Small intestine (tissue), 7 donors: ENCODE data around the gene GALR2. TPM values are rescaled to one million over a fixed set of nuclear protein-coding genes. Genes with fewer than 3 reads are reported as not detected.

Source experiments
- DNase-seq, 2 donors: peaks; one replicate each; pipeline versions ENCODE4 v3.0.0 to v3.0.0-alpha.2; 2013
- FAIRE-seq: peaks from 2 replicates; lab custom pipeline; 2012; peaks lifted over from hg19 to GRCh38; lab: Jason Lieb, UNC
- H3K27ac ChIP-seq, 3 donors: one replicate each; pipeline ENCODE4 v1.5.1; 2013; ENCODE audit warnings: low read length in 2 of 3, mild to moderate bottlenecking in 2 of 3, control low read depth in 1 of 3, inconsistent platforms in 1 of 3, low read depth in 1 of 3, moderate library complexity in 1 of 3
- H3K27me3 ChIP-seq, 3 donors: one replicate each; pipeline ENCODE4 v1.6.1; 2013; ENCODE audit warnings: low read length in 3 of 3, inconsistent platforms in 1 of 3; ENCODE audit not compliant: control insufficient read depth in 3 of 3, insufficient read depth in 3 of 3
- H3K36me3 ChIP-seq, 3 donors: one replicate each; pipeline ENCODE4 v1.6.1; 2013; ENCODE audit warnings: low read length in 3 of 3, inconsistent platforms in 1 of 3, low read depth in 1 of 3, mild to moderate bottlenecking in 1 of 3, moderate library complexity in 1 of 3; ENCODE audit not compliant: control insufficient read depth in 3 of 3, insufficient read depth in 2 of 3
- H3K4me1 ChIP-seq, 3 donors: one replicate each; pipeline ENCODE4 v1.6.1; 2013; ENCODE audit warnings: low read length in 2 of 3, inconsistent platforms in 1 of 3, low read depth in 1 of 3, mild to moderate bottlenecking in 1 of 3, moderate library complexity in 1 of 3; ENCODE audit not compliant: control insufficient read depth in 3 of 3, insufficient read depth in 2 of 3
- H3K4me3 ChIP-seq, 3 donors: one replicate each; pipeline ENCODE4 v1.5.1; 2013; ENCODE audit warnings: low read length in 3 of 3, control low read depth in 1 of 3, inconsistent platforms in 1 of 3, low read depth in 1 of 3, mild to moderate bottlenecking in 1 of 3, moderate library complexity in 1 of 3
- H3K9me3 ChIP-seq, 2 donors: one replicate each; pipeline ENCODE4 v1.6.1; 2013; ENCODE audit warnings: low read depth in 1 of 2, low read length in 1 of 2; ENCODE audit not compliant: control insufficient read depth in 2 of 2, insufficient read depth in 1 of 2
- WGBS, 3 donors: extraction: QIAGEN DNeasy Blood & Tissue Kit; methylation state at CpG; one replicate each; pipeline ENCODE4 v1.1.7; 2013; 5-methylcytosine and 5-hydroxymethylcytosine counted together
- polyA plus RNA-seq, 4 donors: library from polyadenylated mRNA; stranded (reverse) in 3 of 4; unstranded in 1 of 4; fragments of 200-250 nt in 3 of 4; fragments of 120-200 nt in 1 of 4; gene quantifications; one replicate each; pipeline versions ENCODE4 v1.2.1 to v1.2.3, GENCODE V29; 2013
- donor health status: healthy with polysubstance abuse.
- donor health status: control.
- donor health status: control.
- donor health status: Bipolar disorder and iron deficiency.
- donor health status: healthy.

The GALR2 gene
- polyA plus RNA-seq, 4 donors = 0.25 to 0.54 TPM; not detected in 2

- Histone ChIP-seq H3K27ac (peak overlapping the region in 2 of 3 donors; percentile 76 to 81), H3K27me3 (no peaks in the 10 kb centered on the region), H3K9me3 (no peaks in the 10 kb centered on the region), H3K4me3 (peak overlapping the region; percentile 16 to 97 (median 81)), H3K36me3 (peaks cover 0 to 22% (median 5%) of the 10 kb centered on the region in 3 donors), H3K4me1 (peaks cover 0 to 21% (median 5%) of the 10 kb centered on the region in 3 donors)
- DNase-seq = no peak
- WGBS, 3 donors = 83 to 87% (median 84%) methylated on average over 29 of the region's 29 CpGs
- no peak for FAIRE-seq
These were observed 29.7 kb downstream of the GALR2 start for GRCh38 chr17:76104140-76104895.

GRCh38 chr17:76104896-76105231 is 30.3 kb downstream of the GALR2 start:
- Histone ChIP-seq H3K27ac (peak overlapping the region in 1 of 3 donors; percentile 16), H3K9me3 (no peaks in the 10 kb centered on the region), H3K27me3 (no peaks in the 10 kb centered on the region), H3K4me1 (peaks cover 0 to 21% (median 5%) of the 10 kb centered on the region in 3 donors), H3K4me3 (no peak overlapping the region), H3K36me3 (peaks cover 0 to 20% (median 4%) of the 10 kb centered on the region in 3 donors)
- FAIRE-seq = no peak
- WGBS, 3 donors = 69 to 77% (median 76%) methylated on average over 5 of the region's 5 CpGs
- DNase-seq = peak in 1 of 2 donors; percentile 34

GRCh38 chr17:76106703-76107102 is 32.1 kb downstream of the GALR2 start:
- Histone ChIP-seq H3K4me3 (no peak overlapping the region), H3K36me3 (peaks cover 0 to 4% (median 0%) of the 10 kb centered on the region in 3 donors), H3K27me3 (no peaks in the 10 kb centered on the region), H3K4me1 (peaks cover 0 to 21% (median 5%) of the 10 kb centered on the region in 3 donors), H3K9me3 (no peaks in the 10 kb centered on the region), H3K27ac (peak overlapping the region in 1 of 3 donors; percentile 4)
- DNase-seq (no peak), FAIRE-seq (no peak)
- 67 to 76% (median 68%) methylated on average over 3 of the region's 3 CpGs for WGBS, 3 donors

GRCh38 chr17:76107509-76107908 is 32.9 kb downstream of the GALR2 start:
- WGBS, 3 donors = 68 to 74% (median 69%) methylated on average over 6 of the region's 6 CpGs
- no peak overlapping the region for H3K4me3 ChIP-seq
- DNase-seq = peak; percentile 20 to 33
- H3K27me3 ChIP-seq = no peaks in the 10 kb centered on the region
- no peak for FAIRE-seq
- H3K36me3 ChIP-seq = no peaks in the 10 kb centered on the region
- peaks cover 0 to 17% (median 5%) of the 10 kb centered on the region in 3 donors for H3K4me1 ChIP-seq
- H3K9me3 ChIP-seq = no peaks in the 10 kb centered on the region
- no peak overlapping the region for H3K27ac ChIP-seq

- WGBS, 3 donors = 87 to 95% (median 92%) methylated on average over 2 of the region's 2 CpGs
- Histone ChIP-seq H3K4me3 (no peak overlapping the region), H3K4me1 (no peaks in the 10 kb centered on the region), H3K27me3 (no peaks in the 10 kb centered on the region), H3K9me3 (no peaks in the 10 kb centered on the region), H3K36me3 (no peaks in the 10 kb centered on the region), H3K27ac (no peak overlapping the region)
- FAIRE-seq (no peak), DNase-seq (no peak)
These were observed 37.4 kb downstream of the GALR2 start for GRCh38 chr17:76111956-76112355.

GRCh38 chr17:76115138-76115754 is 40.7 kb downstream of the GALR2 start:
- Histone ChIP-seq H3K9me3 (no peaks in the 10 kb centered on the region), H3K4me1 (no peaks in the 10 kb centered on the region), H3K27me3 (no peaks in the 10 kb centered on the region), H3K36me3 (no peaks in the 10 kb centered on the region), H3K4me3 (no peak overlapping the region), H3K27ac (no peak overlapping the region)
- FAIRE-seq (no peak), DNase-seq (no peak)
- 84 to 92% (median 90%) methylated on average over 7 of the region's 7 CpGs for WGBS, 3 donors

GRCh38 chr17:76119409-76120371 is 45.1 kb downstream of the GALR2 start:
- FAIRE-seq (no peak), DNase-seq (no peak)
- H3K4me3 ChIP-seq = no peak overlapping the region
- H3K4me1 ChIP-seq = peaks cover 0 to 4% (median 0%) of the 10 kb centered on the region in 3 donors
- no peaks in the 10 kb centered on the region for H3K9me3 ChIP-seq
- H3K27ac ChIP-seq = no peak overlapping the region
- 72 to 82% (median 80%) methylated on average over 19 of the region's 19 CpGs for WGBS, 3 donors
- peaks cover 0 to 2% (median 0%) of the 10 kb centered on the region in 3 donors for H3K36me3 ChIP-seq
- H3K27me3 ChIP-seq = no peaks in the 10 kb centered on the region

- no peaks in the 10 kb centered on the region for H3K27me3 ChIP-seq
- H3K27ac ChIP-seq = no peak overlapping the region
- peaks cover 0 to 2% (median 0%) of the 10 kb centered on the region in 3 donors for H3K36me3 ChIP-seq
- FAIRE-seq = no peak
- 78 to 87% (median 81%) methylated on average over 5 of the region's 5 CpGs for WGBS, 3 donors
- no peaks in the 10 kb centered on the region for H3K9me3 ChIP-seq
- no peak for DNase-seq
- H3K4me1 ChIP-seq = peaks cover 0 to 4% (median 0%) of the 10 kb centered on the region in 3 donors
- H3K4me3 ChIP-seq = no peak overlapping the region
These were observed 46.1 kb downstream of the GALR2 start for GRCh38 chr17:76120658-76121008.
